HG03135 (cell line): ENCODE measurements around the gene ZNF681.
"Not testable (repeated sequence)": the region's sequence is repeated elsewhere in the genome, so short reads cannot be mapped to it uniquely, and the experiment has no call there.

Experiments
- ATAC-seq: cut with Tn5 transposase; IDR thresholded peaks from one replicate; pipeline ENCODE4 v1.9.1; 2021; ENCODE audit warnings: mild to moderate bottlenecking, moderate library complexity; ENCODE audit not compliant: unreplicated experiment

Gene ZNF681

GRCh38 chr19:23698711-23699520 lies 59.8 kb downstream of the ZNF681 start:
- ATAC-seq: no peak

- not testable (repeated sequence) for ATAC-seq
Measured at GRCh38 chr19:23692937-23693336, 65.8 kb downstream of the ZNF681 start.
